Glutamatergic neuron (in vitro differentiated cells): ENCODE data around the gene PSPN. TPM values are rescaled to one million over a fixed set of nuclear protein-coding genes. Genes with fewer than 3 reads are reported as not detected.

Experiments
- DNase-seq: peaks from one replicate; pipeline ENCODE4 v3.0.0; 2022
- H3K27ac Mint-ChIP-seq: one replicate; pipeline ENCODE4 v1.8.0; 2020; ENCODE audit warnings: mild to moderate bottlenecking, mixed read lengths, inconsistent platforms; ENCODE audit not compliant: unreplicated experiment
- H3K27me3 Mint-ChIP-seq: one replicate; pipeline ENCODE4 v1.8.0; 2020; ENCODE audit warnings: mild to moderate bottlenecking, moderate library complexity, mixed read lengths, inconsistent platforms; ENCODE audit not compliant: unreplicated experiment
- H3K36me3 Mint-ChIP-seq: one replicate; pipeline ENCODE4 v1.8.0; 2020; ENCODE audit warnings: mild to moderate bottlenecking, mixed read lengths, inconsistent platforms; ENCODE audit not compliant: unreplicated experiment
- H3K4me1 Mint-ChIP-seq: one replicate; pipeline ENCODE4 v1.8.0; 2020; ENCODE audit warnings: mild to moderate bottlenecking, low read depth, mixed read lengths, inconsistent platforms; ENCODE audit not compliant: unreplicated experiment
- H3K4me3 Mint-ChIP-seq: one replicate; pipeline ENCODE4 v1.8.0; 2020; ENCODE audit warnings: mild to moderate bottlenecking, mixed read lengths, inconsistent platforms; ENCODE audit not compliant: unreplicated experiment
- H3K9me3 Mint-ChIP-seq: one replicate; pipeline ENCODE4 v1.8.0; 2020; ENCODE audit warnings: mild to moderate bottlenecking, moderate library complexity, mixed read lengths, inconsistent platforms; ENCODE audit not compliant: unreplicated experiment
- CTCF ChIP-seq: fragments of 200-600 bp; sonication (generic); IDR thresholded peaks from one replicate; pipeline ENCODE4 v1.5.0; 2021; ENCODE audit not compliant: partially characterized antibody, unreplicated experiment
- total RNA-seq: library from RNA; stranded (reverse); fragmentation: NEBNext Ultra II Directional; extraction: Animal tissue kit (Norgen Biotek cat#: 25700); gene quantifications from one replicate; pipeline ENCODE4 v1.2.1, GENCODE V29; 2021; ENCODE audit not compliant: unreplicated experiment

Gene PSPN
- total RNA-seq, 1 donor from 2014 or later = 2.3 TPM

GRCh38 chr19:6412447-6413091, 36.8 kb upstream of the PSPN start:
- no peak overlapping the region for H3K4me3 Mint-ChIP-seq
- peaks cover 2% of the 10 kb centered on the region for H3K9me3 Mint-ChIP-seq
- H3K27me3 Mint-ChIP-seq = peaks cover 3% of the 10 kb centered on the region
- peak; percentile 34 for DNase-seq
- peak; percentile 53 for TF ChIP-seq CTCF
- no peaks in the 10 kb centered on the region for H3K36me3 Mint-ChIP-seq
- peaks cover 1% of the 10 kb centered on the region for H3K4me1 Mint-ChIP-seq
- no peak overlapping the region for H3K27ac Mint-ChIP-seq

- no peak overlapping the region for H3K27ac Mint-ChIP-seq
Measured at GRCh38 chr19:6412061-6412446, 36.3 kb upstream of the PSPN start.

GRCh38 chr19:6409346-6409745, 33.6 kb upstream of the PSPN start:
- H3K36me3 Mint-ChIP-seq = no peaks in the 10 kb centered on the region

More at GRCh38 chr19:6412061-6412446, 36.3 kb upstream of the PSPN start:
- peaks cover 2% of the 10 kb centered on the region for H3K9me3 Mint-ChIP-seq
- no peak for DNase-seq
- H3K27me3 Mint-ChIP-seq = peaks cover 3% of the 10 kb centered on the region
- peaks cover 1% of the 10 kb centered on the region for H3K4me1 Mint-ChIP-seq
- TF ChIP-seq CTCF = no peak
- no peak overlapping the region for H3K4me3 Mint-ChIP-seq
- H3K36me3 Mint-ChIP-seq = no peaks in the 10 kb centered on the region

GRCh38 chr19:6406401-6406800, 30.7 kb upstream of the PSPN start:
- peaks cover 2% of the 10 kb centered on the region for H3K27me3 Mint-ChIP-seq
- no peak overlapping the region for H3K4me3 Mint-ChIP-seq
- no peaks in the 10 kb centered on the region for H3K4me1 Mint-ChIP-seq
- H3K27ac Mint-ChIP-seq = no peak overlapping the region
- peaks cover 2% of the 10 kb centered on the region for H3K9me3 Mint-ChIP-seq
- TF ChIP-seq CTCF = no peak
- DNase-seq = no peak
- H3K36me3 Mint-ChIP-seq = no peaks in the 10 kb centered on the region

More at GRCh38 chr19:6409346-6409745, 33.6 kb upstream of the PSPN start:
- no peak for DNase-seq
- Mint-ChIP-seq H3K4me1 (peaks cover 1% of the 10 kb centered on the region), H3K27ac (no peak overlapping the region), H3K4me3 (no peak overlapping the region), H3K27me3 (no peaks in the 10 kb centered on the region), H3K9me3 (no peaks in the 10 kb centered on the region)
- no peak for TF ChIP-seq CTCF

GRCh38 chr19:6402837-6403608, 27.3 kb upstream of the PSPN start:
- H3K4me1 Mint-ChIP-seq = no peaks in the 10 kb centered on the region
- DNase-seq = no peak

More at GRCh38 chr19:6402837-6403608, 27.3 kb upstream of the PSPN start:
- Mint-ChIP-seq H3K4me3 (no peak overlapping the region), H3K36me3 (no peaks in the 10 kb centered on the region), H3K9me3 (peaks cover 2% of the 10 kb centered on the region), H3K27ac (no peak overlapping the region), H3K27me3 (peaks cover 2% of the 10 kb centered on the region)
- no peak for TF ChIP-seq CTCF
